OCI-LY3 (cell line): ENCODE results near the gene KIF20B.

Experiments
- EZH2phosphoT487 ChIP-seq: fragments of 200-600 bp; shearing (Covaris generic); IDR thresholded peaks from 2 replicates; pipeline ENCODE4 v1.6.1; 2018; ENCODE audit warnings: antibody characterized with exemption, mixed run types, low read depth
- TF ChIP-seq, protein P1 (sequence below): fragments of 200-600, 300-600 bp; sonication (generic); IDR thresholded peaks from 2 replicates; pipeline ENCODE4 v1.5.1; 2014; ENCODE audit warnings: antibody characterized with exemption, low read length, low read depth

DNA sequence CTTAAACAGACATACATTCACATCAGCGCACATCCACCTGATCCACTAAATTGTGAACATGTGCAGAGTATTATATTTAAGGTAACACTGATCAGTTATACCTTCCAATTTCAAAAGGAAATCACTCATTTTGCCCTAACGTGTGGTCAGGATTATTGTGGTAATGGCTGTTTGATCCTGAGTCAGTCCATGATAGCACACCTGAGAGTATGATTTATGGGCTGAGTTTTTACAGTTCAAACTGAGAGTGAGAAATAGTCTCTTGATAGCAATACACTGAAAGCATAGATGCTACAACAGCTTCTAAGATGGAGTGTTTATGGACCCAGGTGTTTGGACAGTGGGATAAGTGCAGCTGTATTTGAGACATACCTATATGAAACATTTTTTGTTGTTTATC is 96.7 kb downstream of the KIF20B start:
- TF ChIP-seq, protein P1, sequence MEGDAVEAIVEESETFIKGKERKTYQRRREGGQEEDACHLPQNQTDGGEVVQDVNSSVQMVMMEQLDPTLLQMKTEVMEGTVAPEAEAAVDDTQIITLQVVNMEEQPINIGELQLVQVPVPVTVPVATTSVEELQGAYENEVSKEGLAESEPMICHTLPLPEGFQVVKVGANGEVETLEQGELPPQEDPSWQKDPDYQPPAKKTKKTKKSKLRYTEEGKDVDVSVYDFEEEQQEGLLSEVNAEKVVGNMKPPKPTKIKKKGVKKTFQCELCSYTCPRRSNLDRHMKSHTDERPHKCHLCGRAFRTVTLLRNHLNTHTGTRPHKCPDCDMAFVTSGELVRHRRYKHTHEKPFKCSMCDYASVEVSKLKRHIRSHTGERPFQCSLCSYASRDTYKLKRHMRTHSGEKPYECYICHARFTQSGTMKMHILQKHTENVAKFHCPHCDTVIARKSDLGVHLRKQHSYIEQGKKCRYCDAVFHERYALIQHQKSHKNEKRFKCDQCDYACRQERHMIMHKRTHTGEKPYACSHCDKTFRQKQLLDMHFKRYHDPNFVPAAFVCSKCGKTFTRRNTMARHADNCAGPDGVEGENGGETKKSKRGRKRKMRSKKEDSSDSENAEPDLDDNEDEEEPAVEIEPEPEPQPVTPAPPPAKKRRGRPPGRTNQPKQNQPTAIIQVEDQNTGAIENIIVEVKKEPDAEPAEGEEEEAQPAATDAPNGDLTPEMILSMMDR: no peak
- no peak for TF ChIP-seq EZH2phosphoT487
